GM18526 (cell line): ENCODE data around the gene CRLF3.

Source experiments
- POLR2A ChIP-seq: IDR thresholded peaks from 3 replicates; pipeline ENCODE4 v1.6.1; 2011; ENCODE audit not compliant: insufficient read length; ENCODE audit errors: extremely low read depth

The CRLF3 gene

DNA sequence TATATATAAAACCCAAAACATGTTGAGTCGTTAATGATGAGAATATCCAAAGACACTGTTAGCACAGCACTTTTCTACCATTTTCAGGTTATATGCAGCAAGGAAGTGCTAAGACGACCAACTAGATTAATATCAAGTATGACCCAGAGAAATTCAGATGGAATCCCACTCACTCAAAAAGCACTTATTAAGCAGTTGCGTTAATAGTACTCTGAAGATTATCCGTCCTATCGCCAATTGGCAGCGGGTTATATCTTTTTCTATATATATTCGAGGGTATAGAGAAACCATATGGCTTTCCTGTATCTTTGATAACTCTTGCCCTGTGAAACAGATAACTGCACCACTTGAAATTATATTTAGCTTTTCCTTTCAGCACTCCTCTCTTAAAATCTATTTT, 1.1 kb downstream of the CRLF3 start:
- TF ChIP-seq POLR2A, result no peak

DNA sequence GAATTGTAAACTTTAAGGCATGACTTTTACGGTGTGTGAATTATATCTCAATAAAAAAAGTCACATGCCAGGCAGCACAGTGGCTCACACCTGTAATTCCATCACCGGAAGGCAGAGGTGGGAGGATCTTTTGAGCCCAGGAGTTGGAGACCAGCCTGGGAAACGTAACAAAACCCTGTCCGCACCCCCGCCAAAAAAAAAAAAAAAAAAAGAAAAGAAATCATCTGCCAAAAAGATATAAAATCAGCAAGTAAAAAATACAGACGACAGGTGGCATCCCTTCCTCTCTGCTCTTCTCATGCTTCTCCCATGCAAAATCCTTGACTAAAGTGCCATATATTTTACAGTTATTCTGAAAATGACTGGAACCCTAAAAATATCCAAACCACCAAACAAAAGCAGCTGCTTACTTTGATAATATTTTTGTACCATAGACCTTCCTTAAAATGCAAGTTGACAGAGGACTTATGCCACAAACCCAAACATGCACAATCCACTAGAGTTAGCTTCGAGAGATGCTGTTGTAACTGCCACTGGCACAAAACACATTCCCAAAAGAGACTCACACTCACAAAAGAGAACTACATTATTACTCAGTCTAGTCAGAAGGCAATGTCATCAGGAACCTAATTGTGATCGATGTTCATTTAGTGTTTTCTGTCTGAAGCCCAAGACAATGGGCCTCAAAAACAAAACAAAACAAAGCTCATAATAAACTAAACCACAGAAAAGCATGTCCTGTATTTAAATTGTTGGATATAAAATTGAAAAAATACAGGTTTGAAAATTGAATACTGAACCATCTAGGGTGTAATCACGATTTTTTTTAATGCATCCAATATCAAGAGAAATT, 2.4 kb downstream of the CRLF3 start:
- no peak for TF ChIP-seq POLR2A

DNA sequence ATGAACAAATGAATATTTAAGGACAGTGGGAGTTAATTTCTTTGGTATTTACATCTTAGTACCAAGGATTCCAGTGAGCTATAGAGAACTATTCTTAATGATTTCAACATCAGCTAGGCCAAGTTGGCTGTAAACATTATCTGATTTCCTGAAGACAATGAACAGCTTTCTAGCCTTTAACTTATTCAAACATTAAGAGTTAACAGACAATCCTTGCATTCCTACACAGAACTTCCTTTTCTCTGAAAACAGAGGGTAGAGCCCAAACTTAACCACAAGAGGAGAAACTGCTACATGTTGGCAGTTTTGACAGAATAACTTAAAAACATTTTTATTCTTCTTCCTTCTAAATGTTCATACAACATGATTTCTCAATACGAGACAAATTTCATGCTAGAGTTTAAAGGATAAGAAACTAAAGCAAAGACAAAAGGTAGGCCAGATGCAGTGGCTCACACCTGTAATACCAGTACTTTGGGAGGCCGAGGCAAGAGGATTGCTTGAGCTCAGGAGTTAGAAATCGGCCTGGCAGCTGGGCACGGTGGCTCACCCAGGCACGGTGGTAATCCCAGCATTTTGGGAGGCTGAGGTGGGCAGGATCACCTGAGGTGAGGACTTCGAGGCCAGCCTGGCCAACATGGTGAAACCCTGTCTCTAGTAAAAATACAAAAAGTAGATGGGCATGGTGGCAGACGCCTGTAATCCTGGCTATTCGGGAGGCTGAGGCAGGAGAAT, 4.4 kb downstream of the CRLF3 start:
- no peak for TF ChIP-seq POLR2A

DNA sequence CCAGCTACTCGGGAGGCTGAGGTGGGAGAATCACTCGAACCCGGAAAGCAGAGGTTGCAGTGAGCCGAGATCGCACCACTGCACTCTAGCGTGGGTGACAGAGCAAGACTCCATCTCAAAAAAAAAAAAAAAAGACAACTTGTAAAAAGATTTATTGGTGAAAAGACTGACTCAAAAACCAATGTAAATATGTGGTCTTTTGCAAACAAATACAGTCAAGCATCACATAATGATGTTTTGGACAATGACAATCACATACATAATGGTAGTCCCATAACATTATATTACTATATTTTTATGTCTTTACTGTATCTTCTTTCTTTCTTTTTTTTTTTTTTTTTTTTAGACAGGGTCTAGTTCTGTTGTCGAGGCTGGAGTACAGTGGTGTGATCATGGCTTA, 8.3 kb downstream of the CRLF3 start:
- TF ChIP-seq POLR2A, result no peak

DNA sequence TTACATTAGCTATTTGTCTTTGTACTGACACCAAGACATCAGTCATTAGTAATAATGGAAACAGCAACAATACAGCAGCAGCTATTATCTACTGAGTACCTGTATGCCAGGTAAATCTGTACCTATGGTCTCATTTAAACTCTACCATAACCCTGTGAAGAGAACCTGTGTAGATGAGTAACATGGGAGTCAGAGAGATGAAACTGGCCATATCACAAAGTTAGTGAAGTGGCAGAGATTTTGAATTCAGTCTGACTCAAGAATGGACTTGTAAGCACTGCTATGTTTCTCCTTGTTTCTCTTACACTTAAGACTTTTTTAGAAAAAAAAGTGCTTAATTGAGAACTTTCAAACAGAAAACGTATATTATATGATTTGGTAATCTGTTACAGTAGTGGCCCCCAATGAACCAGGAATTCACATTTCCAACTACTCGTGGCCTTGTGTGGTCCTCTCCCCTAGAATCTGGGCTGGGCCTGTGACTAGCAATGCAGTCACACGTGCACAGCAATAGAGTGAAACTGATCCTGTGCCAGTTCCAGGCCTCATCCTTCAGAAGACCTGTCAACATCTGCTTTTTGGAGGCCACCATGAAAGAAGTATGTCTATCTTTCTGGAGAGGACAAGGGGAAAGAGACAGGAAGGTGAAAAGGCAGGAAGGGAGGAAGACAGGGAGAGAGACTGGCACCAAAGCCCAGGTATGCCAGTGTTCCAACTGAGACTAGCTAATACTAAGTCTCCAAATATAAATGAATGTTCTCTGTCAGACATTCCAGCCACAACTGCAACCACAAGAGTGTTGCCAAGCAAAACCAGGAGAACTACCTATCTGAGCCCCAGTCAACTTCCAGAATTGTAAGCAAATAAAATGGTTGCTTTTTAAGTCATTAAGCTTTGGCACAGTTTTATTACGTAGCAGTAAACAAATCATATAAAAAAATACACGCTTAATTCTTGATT, 12.0 kb downstream of the CRLF3 start:
- TF ChIP-seq POLR2A, result no peak

DNA sequence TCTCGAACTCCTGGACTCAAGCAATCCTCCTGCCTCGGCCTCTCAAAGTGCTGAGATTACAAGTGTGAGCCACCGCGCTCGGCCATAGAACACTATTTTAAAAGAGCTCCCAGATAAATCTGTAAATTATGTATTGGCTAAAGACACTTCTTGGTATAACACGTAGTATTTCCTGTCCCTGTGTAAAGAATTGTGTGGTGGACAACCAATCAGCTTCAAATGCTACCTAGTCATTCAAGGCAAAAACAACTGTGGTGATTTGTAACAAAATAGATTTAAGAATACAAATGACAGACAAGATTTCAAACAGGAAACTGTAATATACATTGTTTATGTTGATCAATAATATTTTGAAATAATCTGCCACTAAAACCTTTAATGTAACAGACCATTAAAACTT, 14.6 kb downstream of the CRLF3 start:
- TF ChIP-seq POLR2A, result no peak

DNA sequence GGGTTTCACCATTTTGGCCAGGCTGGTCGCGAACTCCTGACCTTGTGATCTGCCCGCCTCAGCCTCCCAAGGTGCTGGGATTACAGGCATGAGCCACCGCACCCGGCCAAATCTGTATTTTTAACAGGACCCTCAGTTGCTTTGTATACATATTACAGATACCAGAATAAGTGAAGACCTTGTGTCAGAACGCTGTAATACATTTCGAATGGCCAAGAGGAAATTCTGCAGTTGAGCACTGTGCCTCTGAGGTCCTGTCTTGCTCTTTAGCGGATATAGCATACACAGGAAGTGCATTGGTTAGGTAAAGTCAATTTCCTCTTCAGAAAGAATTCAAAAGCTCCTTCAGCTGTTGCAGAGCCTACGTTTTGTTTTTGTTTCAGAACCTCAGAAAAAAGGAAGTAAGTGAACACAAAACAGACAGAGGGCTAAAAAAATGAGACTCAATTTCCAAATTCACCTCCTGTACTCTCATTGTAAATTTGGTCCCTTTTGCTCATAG, 15.7 kb downstream of the CRLF3 start:
- TF ChIP-seq POLR2A, result no peak

DNA sequence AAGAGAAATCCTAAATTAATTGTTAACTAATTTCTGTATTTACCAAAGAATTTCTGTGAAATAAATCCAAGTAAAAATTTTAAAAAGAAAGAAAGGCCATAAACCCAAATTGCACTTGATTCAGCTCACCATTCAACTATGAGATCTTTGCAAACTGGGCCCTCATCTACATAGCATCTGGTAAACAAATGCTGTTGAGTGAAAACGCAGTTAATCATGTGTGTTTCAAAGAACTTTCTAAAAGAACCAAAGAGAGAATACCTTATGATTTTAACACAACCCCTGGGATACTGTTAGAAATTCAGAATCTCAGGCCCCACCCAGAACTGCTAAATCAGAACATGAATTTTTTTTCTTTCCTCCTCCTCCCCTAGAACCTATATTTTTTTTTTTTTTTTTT, 16.6 kb downstream of the CRLF3 start:
- no peak for TF ChIP-seq POLR2A

DNA sequence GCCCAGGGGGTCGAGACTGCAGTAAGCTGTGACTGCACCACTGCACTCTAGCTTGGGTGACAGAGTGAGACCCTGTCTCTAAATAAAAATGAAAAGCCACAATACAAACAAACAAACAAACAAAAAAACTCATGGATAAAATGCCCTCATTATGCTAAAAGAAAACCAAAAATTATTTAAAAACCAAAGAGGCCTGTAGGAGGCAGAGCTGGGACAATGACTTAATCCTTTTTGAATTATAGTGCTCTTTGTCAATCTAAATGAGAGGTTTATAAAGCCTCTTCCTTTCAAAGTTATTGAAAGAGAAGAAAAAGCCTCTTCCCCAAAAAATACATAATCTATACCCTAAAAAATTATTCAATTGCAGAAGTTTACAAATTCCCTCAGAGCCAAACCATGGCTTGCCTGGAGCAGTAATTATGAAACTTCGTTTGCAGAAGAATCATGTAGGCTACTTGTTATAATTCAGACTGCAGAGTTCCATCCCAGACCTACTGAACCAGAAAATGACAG, 18.5 kb downstream of the CRLF3 start:
- TF ChIP-seq POLR2A, result no peak

DNA sequence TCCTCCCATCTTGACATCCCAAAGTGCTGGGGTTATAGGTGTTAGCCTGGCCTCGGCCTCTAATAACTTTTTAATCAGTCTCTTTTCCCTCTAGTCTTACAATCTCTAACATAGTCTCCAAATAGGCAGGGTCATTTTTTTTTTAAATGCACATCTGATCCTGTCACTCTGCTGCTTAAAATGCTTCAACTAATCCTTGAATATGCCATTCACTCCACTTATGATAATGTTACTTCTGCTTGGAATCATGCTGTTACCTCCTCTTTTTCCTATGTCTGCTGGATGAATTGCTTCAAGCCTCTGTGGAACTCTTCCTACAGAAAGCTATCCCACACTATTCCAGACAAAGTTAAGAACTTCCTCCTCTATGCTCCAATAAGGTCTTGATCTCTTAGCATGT, 22.8 kb downstream of the CRLF3 start:
- TF ChIP-seq POLR2A, result no peak

DNA sequence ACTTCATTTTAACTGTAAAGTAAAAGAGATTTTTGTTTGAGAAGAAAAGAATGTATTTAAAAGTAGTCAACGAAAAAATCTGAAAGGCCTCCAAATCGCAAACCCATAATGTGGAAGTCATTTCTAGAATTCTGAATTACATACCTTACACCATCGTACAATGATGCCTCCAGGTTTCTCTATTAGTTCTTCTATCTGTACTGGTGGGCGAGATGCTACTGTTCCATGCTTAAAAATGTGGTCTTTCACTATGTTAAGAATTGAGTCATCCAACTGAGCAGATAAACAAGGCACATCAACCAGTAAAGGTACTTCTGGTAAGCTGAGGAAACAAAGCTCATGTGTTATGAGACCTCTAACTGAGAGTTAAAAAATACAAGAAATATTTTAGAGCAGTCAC, 28.5 kb downstream of the CRLF3 start:
- TF ChIP-seq POLR2A, result no peak

DNA sequence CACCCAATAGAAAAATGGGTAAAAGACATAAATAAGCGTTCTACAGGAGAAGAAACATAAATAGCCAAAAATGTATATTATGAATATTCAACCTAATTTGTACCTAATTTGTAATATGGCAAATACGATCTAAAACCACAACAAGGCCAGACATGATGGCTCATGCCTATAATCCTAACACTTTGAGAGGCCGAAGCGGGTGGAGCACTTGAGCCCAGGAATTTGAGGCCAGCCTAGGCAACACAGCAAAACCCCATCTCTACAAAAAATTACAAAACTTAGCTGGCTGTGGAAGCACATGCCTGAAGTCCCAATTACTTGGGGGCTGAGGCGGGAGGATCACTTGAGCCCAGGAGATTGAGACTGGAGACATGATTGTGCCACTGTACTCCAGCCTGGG, 30.1 kb downstream of the CRLF3 start:
- no peak for TF ChIP-seq POLR2A

DNA sequence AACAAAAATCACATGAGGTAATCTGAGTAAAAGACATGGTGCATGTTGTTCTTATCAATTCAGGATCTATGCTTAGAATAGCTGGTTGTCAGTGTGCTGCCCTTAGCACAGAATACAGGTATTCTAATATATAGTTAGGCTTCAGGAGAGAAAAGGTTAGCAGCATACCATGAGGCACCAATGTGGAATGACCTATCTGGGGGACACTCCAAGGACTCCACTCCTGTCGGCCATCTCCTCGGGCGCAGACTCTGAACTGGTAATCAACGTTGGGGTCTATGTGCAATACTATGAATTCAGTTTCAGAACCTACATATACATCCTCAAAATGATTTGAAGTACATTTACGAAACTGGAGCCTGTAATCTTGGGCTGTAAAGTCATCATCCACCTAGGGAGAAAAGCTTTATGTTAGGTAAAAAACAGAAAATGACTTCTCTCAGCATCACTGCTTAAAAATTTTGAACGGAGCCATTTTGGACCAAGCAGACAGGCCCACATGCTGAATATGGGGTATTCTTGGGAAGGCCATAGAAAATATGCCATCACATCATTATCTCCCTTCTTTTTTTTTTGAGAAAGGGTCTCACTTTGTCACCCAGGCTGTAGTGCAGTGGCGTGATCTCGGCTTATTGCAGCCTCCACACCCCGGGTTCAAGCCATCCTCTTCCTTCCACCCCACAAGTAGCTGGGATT, 31.1 kb downstream of the CRLF3 start:
- TF ChIP-seq POLR2A, result no peak

DNA sequence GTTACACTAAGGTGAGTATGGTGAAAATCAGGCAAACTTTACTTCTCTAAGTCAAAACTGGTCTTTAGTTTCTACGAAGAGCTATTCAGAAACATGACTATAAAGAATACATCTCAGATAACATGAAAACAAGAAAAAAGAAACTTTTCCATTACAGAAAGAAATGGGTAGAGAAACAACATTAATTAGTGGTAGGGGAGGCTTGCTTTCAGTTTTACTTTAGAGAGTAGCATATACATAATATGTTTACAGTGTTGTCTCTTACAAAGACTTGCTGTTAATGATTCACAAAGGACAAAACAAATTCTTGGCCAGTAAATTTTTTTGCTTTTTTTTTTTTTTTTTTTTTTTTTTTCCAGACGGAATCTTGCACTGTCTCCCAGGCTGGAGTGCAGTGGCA, 34.2 kb downstream of the CRLF3 start:
- no peak for TF ChIP-seq POLR2A
